Measurements from ENCODE around the gene NAGA.
A peak's percentile ranks its signal among the peaks of the same experiment; 100 is the strongest.
"Not testable (repeated sequence)": the region's sequence is repeated elsewhere in the genome, so short reads cannot be mapped to it uniquely, and the experiment has no call there.

The NAGA gene

DNA sequence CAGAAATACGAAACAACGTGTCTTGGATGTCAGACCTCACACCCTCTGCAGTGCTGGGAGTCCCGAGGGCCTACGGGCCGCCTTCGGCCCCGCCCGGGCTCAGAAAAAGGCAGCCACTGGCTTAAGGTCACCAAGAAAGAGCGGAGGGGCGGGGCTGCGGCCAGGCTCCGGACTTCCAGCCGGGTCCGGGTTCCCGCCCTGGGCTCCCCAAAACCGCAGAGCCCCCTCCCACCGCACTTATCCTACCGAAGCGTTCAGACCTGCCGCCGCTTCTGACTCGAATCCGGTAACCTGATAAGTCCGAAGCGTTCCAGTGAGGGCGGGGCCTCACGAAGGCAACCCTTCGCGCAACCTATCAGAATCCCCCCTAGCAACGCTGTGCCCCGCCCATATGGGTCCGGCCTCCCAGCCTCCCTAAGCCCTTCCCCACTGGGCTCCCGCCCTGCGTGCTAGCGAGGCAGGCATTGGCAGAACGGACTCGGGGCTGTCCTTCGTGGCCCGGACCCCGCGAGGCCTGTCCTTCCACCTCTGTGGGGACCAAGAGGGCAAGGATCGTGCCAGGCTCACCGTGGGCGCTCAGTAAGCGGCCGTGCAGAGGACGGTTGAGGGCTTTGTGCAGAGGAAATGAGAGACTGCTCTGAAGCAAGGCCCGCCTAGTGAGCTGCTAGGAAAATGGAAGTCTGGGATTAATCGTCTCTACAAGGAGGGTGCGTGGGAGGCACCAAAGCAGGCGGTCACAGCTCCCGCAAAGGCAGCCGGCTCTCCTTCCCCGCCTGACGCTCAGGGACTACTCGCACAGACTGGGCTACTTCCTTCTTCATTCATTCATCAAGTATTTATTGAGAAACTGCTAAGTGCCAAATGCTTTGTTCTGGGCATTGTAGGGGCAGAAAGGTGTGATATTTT lies at the start of gene NAGA:
Gene NAGA, minus strand, starts transcription at position 296 of the 906 bp plus-strand sequence. CDS start 515 bp downstream, outside the sequence.
- DNase-seq (ENCODE audit: low read depth), result peak; percentile 68

DNA sequence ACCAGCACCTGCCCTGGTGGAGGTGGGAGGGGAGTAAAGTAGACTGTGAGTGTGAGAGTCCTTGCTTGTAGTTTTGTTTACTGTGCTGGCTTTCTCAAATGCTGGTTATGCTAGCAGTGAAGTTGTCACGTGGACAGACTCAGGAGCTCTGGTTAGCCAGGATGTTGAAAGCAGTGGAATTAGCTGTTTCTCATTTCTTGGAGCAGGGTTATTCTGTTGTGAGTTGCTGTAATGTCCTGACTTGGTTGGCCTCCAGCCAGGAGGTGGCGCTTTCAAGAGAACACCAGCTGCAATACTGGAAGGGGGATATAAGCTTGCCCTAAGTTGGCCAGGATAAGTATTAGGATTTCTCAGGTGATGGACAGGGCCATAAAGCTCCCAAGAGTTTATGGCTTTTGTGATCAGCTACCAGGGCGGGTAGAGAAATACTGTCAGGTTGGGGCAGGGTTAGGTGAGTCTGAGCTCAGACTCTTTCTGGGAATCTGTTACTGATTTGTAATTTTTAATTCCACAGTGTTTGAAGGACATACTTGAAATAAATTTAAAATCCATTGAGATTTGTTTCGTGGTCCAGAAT lies 46.3 kb upstream of the NAGA start:
- DNase-seq (ENCODE audit: low read depth), result no peak

DNA sequence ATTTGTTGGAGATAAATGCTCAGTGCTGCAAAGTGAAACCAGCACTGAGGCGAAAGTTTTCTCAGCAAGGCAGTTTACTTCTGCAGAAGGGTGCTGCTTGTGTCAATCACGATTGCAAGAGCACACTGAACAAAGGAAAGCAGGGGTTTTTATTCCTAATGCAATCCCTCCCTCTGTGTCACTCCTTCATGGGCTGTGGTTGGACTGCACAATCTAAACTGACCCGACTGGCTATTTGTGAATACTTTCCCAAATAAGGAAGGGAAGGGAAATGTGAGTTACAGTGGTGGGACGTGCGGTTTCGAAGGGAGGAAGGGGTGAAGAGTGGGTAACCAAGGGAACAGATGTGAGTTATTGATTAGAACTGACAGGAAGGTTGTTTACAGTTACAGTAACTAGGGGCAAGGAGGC lies 44.8 kb upstream of the NAGA start:
- DNase-seq (ENCODE audit: low read depth), result not testable (repeated sequence)

DNA sequence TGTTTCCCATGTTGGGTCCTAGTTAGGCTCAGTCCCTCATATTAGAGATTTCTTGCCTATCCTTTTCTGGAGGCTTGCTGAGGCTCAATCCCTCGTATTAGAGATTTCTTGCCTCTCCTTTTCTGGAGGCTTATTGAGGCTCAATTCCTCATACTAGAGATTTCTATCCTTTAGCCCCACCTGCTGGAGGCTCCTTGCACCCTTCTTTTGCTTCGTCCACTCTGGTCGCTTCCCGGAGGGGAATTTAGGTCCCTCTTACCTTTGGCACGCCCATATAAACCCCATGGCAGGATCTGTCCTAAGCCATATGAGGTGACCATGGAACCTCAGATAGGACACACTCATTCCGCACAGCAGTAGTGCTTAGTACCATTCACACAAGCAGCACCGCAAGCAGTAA lies 44.1 kb upstream of the NAGA start:
- DNase-seq (ENCODE audit: low read depth), result no peak

DNA sequence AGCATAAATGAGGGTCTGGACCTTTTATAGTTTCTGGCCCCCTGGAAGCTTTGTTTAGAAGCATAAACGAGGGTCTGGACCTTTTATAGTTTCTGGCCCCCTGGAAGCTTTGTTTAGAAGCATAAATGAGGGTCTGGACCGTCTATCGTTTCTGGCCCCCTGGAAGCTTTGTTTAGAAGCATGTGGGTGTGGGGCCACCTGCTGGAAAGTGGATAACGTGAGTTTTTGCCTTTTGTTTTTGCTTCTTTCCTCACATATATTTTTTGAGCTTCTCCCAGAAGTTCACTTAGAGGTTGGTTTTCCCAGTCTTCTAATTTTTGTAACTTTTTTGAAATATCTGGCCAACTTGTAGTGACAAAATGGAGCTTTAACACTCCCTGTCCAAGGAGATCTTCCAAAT lies 42.2 kb upstream of the NAGA start:
- not testable (repeated sequence) for DNase-seq (ENCODE audit: low read depth)

DNA sequence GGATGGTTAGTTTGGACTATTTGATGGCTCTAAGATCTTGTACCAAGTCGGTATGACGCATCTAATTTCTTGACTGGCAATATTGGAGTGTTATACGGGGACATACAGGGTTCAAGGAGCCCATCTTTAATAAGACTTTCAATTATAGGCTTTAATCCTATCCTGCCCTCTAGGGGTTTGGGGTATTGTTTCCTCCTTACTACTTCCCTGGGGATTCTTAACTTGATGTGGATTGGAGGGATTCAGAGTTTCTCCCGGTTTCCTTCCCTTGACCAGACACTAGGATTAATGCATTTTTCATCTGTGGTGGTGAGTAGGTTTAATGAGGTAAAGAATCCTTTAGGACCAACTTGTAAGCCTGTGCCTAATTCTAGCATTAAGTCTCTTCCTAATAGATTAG lies 41.2 kb upstream of the NAGA start:
- DNase-seq (ENCODE audit: low read depth), result no peak

DNA sequence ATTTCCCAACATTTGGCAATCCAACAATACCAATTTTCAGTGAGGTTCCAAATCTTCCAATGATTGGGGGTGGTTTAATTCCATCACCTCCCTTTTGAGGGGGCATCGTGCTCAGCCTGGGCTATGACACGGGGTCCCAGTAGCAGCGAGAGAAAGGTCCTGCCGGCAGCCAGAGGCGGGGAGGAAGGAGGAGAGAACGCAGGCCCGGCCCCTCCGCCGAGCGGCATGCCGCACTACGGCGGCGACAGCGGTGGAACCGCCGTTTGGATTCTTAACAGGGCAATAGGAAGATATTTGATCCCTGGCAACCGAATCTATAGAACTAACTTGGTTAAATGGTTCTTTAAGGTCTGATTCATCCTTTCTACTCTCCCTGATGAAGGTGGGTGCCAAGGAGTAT lies 38.2 kb upstream of the NAGA start:
- DNase-seq (ENCODE audit: low read depth), result no peak

DNA sequence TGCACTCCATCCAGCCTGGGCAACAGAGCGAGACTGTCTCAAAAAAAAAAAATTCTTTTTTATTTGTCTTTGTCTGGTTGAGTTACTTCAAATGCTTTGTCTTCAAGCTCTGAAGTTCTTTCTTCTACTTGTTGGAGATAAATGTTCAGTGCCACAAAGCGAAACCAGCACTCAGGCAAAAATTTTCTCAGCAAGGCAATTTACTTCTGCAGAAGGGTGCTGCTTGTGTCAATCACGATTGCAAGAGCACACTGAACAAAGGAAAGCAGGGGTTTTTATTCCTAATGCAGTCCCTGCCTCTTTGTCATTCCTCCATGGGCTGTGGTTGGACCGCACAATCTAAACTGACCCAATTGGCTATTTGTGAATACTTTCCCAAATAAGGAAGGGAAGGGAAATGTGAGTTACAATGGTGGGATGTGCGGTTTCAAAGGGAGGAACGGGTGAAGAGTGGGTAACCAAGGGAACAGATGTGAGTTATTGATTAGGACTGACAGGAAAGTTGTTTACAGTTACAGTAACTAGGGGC lies 33.8 kb upstream of the NAGA start:
- DNase-seq (ENCODE audit: low read depth), result not testable (repeated sequence)

DNA sequence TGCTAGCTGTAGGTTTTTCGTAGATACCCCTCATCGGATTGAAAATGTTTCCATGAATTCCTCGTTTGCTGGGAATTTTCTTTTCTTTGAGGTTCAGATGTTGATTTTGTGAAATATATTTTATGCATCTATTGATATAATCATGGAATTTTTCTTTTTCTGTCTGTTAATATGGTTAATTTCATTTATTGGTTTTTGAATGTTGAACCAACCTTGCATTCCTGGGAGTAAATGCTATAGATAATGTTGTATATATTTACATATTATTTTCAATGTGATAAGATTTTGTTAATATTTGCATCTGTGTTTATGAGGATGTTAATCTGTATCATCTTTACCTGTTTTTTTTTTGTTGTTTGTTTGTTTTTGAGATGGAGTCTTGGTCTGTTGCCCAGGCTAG lies 30.6 kb upstream of the NAGA start:
- DNase-seq (ENCODE audit: low read depth), result no peak

DNA sequence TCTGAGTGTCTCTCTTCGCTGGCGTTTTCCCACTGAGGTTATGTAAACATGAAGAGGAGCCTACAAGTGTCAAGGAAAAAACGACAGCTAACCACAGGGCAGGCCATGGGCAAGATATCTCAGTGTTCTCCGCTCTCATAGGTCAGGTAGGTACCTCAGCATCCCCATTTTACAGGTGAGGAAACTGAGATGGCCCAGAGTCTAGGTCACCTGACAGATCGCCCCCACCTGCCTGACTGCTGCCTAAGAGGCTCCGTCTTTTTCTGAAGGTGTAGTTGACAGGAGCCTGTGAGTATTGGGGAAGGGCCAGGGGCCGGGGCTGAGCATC lies 20.8 kb upstream of the NAGA start:
- DNase-seq (ENCODE audit: low read depth), result no peak

DNA sequence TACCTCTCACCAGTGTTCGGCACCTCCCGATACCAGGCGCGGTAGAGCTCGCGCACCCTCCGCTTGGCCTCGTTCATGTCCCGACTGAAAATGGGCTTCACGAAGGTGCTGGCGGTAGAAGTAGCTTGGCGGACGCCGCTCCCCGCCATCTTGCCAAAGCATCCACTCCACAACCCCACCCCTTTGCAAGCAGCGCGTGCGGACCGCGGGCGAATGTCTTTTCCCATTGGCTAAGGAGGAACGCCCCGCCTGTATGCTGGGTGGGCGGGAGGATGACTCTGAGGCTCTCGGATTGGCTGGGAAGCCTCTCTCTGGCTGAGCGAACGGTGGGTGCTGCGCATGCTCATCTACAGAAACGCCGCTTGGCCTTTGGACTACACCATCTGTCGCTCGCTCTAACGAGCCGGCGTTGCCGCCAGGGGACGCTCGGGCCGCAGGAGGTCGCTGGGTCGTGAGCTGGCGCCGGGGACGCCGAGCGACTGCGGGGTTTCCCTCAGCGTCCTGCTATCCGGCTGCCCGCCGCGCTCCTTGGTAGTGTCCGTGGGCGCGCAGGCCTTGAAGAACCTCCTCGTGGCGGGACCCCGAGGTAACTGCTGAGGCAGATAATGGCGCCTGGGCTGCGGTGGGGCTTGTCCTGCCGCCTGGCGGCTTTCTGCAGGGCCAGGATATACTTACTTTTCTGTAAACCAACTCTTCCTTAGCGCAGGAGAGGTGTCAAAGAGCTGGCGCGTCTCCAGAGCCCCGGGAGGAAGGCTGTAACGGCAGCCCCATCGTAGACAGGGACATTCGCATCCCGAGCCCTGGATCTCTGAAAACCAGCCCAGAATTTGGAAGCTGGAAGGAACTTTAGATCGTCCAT lies 20.2 kb upstream of the NAGA start, which contains the start of gene NDUFA6:
Gene NDUFA6, minus strand, starts transcription at position 177 of the 859 bp plus-strand sequence. Its CDS starts 28 bp downstream, at position 149.
- DNase-seq (ENCODE audit: low read depth), result peak; percentile 78

DNA sequence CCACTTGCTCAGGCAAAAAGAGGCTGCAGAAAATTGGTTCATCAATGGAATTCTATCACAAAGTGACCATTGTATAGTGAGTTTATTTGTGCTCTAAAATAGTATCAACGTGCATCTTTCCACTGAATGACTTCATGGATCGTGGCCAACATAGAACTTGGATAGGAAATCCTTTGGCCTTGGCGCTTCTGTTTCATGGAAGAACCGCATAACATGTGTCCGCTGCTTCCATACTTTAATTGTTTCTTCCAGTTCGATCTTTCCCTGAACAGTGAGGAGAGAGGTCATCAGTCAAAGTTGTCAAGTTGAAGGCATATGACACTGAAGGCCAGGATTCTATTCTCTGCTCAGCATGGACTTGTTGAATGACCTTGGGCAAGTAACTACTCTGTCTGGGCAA lies 15.4 kb upstream of the NAGA start:
- no peak for DNase-seq (ENCODE audit: low read depth)

DNA sequence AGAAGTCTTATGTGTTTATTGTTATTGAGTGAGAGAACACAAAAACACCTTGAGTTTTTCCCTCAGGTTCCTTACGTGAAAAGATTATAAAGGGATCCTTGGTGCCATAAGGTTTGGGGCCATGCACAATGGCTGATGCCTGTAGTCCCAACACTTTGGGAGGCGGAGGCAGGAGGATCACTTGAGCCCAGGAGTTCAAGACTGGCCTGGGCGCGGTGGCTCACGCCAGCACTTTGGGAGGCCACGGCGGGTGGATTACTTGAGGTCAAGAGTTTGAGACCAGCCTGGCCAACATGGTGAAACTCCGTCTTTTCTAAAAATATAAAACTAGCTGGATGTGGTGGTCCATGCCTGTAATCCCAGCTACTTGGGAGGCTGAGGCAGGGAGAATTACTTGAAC lies 14.3 kb upstream of the NAGA start:
- DNase-seq (ENCODE audit: low read depth), result no peak

DNA sequence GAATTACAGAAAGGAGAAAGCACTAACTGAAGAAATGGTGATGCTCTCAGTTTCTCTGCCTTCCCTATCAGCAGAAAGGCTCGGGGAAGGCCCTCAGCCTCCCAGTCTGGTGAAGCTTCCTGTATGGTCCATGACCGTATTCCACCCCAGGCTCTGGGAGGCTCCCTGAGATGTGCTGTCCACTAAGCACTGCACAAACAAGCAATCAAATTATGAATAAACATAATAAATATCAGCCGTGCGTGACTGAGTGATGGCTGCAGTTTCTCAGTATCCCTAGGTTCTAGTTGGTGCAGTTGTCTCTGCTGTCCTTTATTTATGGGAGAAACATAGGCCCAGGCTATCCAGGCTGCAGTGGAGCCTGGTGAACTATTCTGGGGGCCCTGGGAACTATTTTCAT lies 12.5 kb upstream of the NAGA start:
- no peak for DNase-seq (ENCODE audit: low read depth)

DNA sequence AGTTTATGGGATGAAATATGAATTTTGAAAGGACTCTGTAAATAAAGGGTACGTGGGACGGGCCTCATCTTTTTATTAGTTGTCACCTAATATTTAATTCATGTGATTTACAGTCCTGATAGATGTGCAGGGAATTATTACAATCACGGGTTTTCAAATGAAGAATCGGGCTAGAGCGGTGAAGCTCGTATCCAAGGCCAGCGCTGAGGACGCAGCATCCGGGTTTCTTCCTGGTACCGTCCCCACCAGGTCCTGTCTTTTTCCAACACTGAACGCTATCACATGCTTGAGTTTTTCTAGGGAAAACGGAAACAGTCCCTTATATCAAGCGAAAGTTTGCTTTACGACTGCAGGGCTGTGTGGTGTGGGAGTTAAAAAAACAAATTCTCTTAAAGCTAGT lies 9.7 kb upstream of the NAGA start:
- no peak for DNase-seq (ENCODE audit: low read depth)

DNA sequence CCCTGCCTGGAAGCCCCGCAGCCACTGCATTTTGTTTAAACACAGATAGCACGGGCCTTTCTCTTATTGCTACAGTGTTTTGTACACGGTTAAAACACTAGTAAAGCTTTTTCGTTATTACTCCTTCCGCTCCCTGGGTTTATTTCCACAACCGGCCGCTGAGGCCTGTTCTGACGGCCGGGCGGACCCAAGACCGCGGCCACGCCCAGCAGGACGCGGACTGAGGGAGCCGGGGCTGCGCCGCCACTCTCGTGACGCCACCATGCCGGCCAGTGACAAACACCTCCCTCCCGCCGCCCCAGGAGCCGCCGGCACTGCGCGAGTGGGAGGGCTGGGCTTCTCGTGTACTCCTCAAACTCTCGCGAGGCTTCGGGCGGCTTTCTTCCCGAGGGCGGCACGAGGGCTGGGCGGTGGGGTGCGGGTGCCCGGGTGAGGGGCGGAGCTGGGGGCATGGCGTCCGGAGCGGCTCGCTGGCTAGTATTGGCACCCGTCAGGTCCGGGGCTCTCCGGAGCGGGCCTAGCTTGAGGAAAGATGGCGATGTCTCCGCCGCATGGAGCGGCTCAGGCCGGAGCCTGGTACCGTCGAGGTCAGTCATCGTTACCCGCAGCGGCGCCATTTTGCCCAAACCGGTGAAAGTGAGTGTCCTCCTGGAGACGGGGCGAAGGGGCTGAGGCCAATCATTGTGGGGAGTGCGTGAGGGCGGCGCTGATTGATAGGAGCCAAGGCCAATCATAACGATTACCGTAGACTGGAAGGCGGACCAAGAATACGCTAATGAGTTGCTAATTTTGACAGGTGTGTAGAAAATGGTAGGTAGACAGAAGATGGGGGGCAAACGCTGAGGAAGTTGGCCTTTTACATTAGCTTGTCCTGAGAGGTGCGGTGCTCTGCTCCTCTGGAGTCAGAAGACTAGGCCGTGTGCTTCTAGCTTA lies 9.0 kb upstream of the NAGA start, which contains the start of gene SMDT1:
Gene SMDT1, plus strand, starts transcription at position 382 of the 933 bp plus-strand sequence. Its CDS starts 69 bp downstream, at position 451.
- peak; percentile 89 for DNase-seq (ENCODE audit: low read depth)

DNA sequence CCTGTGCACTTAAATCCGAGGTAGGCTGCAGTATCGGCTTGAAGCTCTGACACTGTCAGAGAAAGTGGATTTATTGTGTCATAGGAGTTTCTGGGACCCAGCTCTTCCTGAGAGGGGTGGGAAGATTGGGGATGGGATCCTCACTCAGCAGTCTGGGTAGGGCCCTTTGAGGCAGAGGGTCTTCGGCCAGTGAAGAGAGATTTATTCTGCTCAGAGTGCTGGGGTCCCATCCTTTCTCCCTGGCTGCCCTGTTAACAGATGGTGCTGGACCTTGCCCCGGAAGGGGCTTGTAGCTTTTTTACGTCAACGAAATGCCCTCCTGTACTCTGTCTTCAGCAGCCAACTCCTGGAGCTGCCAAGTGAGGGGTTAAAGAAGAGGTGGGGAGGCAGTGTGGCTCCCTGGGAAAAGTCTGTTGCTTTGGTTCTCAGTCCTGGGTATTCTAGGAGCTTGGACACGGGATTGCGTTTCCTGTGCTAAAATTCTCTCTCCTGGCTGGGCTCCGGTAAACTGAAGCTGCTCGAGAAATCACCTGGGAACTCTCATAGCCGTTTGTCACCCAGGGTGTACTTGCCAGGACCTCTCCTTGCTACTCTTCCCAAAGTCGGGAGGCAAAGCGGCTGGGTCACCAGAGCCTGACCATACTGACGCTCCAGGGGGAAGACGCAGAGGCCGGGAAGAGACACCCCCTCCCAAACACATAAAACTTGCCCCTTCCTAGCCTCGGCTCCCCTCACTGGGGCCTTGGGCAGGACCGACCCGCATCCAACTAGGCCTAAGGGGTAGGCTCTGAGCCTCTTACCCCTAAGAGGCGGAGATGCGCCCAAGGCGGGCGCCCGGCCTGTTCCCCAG lies 8.1 kb upstream of the NAGA start:
- no peak for DNase-seq (ENCODE audit: low read depth)

DNA sequence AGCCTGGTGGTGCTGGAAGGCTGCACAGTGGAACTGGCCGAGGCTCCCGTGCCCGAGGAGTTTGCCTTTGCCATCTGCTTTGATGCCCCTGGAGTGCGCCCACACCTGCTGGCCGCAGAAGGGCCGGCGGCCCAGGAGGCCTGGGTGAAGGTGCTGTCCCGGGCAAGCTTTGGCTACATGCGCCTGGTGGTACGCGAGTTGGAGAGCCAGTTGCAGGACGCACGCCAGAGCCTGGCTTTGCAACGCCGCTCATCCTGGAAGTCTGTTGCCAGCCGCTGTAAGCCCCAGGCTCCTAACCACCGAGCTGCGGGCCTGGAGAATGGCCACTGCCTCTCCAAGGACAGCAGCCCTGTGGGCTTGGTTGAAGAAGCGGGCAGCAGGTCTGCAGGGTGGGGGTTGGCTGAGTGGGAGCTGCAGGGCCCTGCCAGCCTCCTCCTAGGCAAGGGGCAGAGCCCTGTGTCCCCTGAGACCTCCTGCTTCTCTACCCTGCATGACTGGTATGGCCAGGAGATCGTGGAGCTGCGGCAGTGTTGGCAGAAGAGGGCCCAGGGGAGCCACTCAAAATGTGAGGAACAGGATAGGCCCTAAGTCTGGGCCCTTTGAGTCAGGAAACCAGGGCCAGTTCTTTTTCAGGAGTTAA lies 7.0 kb upstream of the NAGA start:
- DNase-seq (ENCODE audit: low read depth), result no peak

DNA sequence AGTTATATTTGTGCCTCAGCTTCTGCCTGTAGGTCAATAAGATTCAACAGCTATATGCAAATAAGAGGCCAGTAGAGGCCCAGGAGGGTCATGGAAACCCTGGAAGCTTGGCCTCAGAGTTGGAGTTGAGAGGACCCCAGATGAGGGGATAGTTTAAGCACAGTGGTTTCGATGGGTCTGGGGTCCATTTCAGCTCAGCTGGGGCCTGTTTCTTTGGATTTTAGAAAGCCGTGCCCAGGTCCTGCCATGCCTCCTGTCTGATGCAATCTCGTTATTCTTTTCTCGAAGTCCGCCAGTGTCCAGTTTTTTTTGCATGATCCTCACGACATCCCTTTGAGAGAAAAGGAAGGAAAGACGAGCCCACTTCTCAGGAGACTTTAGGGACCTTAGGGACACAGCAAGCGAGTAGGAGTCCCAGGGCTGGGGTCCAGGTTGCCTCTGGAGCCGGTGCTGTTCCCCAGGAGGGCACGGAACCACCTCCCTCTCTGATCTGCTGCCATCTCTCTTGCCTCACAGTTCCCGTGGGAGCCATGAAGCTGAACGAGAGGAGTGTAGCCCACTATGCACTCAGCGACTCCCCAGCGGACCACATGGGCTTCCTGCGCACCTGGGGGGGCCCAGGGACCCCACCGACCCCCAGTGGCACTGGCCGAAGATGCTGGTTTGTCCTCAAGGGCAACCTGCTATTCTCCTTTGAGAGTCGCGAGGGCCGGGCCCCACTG lies 6.3 kb upstream of the NAGA start:
- DNase-seq (ENCODE audit: low read depth), result no peak
